ENCODE results near the gene CSPG5. TPM values are rescaled to one million over a fixed set of nuclear protein-coding genes. Genes with fewer than 3 reads are reported as not detected.

CSPG5 gene
- total RNA-seq, 1 donor from 2014 or later: 1.7 TPM

DNA sequence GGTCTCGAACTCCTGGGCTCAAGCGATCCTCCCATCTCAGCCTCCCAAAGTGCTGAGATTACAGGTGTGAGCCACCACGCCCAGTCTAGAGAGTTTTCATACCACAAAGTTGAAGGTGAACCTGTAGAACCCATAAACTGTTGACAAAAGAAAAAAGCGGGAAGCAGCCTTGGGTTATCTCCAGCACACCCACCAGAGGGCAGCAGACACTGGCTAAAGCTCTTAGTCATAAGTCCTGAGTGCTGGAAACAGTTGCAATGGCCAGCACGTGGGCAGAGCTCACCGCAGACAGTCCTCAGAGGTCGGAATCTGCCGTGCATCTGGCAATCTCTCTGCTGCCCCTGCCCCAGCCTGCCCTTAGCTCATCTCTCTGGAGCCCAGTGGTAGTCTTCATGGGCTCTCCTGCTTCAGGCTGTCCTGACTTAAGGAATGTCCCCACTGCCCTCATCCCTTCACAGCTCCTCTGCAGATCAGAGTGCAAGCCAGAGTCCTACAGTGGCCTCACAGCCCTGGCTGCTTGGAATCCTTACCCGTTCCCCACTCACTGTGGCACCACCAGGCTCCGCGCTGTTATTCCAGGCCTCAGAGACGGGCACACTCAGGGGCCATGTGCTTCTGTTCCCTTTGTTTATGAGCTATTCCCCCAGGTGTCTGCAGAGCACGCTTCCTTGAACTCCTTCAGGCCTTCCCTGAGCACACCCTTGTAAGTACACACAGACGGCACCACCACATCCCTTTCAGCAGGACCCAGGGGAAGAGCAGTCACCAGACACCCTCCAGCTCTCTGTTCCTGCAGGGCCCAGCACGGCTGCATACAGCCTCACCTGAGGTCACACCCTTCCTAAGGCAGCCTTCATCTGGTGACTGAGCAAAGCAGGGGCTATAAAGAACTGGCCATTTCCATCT lies 56.3 kb downstream of the CSPG5 start:
- Mint-ChIP-seq H3K27me3 (ENCODE audit: low read depth) (no peaks in the 10 kb centered on the region), H3K36me3 (ENCODE audit: low read depth) (no peaks in the 10 kb centered on the region), H3K27ac (no peak overlapping the region), H3K4me3 (ENCODE audit: low read depth) (no peak overlapping the region), H3K4me1 (ENCODE audit: low read depth) (peaks cover 9% of the 10 kb centered on the region), H3K9me3 (no peaks in the 10 kb centered on the region)
- intact Hi-C loops (cut with micrococcal nuclease): loop anchor here (1.0 to 2.0 kb wide), 2 partner anchors 267 to 468 kb away; no protein-coding TSS in a partner anchor
- DNase-seq (ENCODE audit: low spot score): peak; percentile 71

DNA sequence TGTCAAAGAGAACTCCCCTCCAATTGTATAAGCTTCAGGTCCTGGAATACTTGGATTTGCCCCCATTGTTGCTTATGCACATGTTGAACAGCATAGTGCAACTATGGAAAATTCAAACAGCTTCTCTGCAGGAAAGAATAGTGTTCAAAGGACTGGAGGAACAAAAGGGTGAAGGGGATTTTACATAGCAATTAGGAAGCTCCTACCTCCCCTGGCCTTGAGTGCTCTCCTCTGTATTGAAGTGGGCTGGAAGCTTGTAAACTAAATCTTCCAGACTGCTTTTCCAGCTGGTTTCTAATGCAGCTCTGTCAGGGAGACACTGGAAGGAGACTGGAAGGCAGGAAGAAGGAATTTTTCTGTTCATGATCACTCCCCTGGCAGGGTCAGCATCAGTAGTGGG lies 57.9 kb downstream of the CSPG5 start:
- no peak overlapping the region for H3K4me3 Mint-ChIP-seq (ENCODE audit: low read depth)
- H3K4me1 Mint-ChIP-seq (ENCODE audit: low read depth): peaks cover 9% of the 10 kb centered on the region
- H3K9me3 Mint-ChIP-seq: no peaks in the 10 kb centered on the region
- H3K27ac Mint-ChIP-seq: no peak overlapping the region
- intact Hi-C loops (cut with micrococcal nuclease): no loop called here
- DNase-seq (ENCODE audit: low spot score): no peak
- H3K36me3 Mint-ChIP-seq (ENCODE audit: low read depth): no peaks in the 10 kb centered on the region
- H3K27me3 Mint-ChIP-seq (ENCODE audit: low read depth): peaks cover 3% of the 10 kb centered on the region

GRCh38 chr3:47517937-47518336 lies 60.7 kb downstream of the CSPG5 start:
- Mint-ChIP-seq H3K27me3 (ENCODE audit: low read depth) (peaks cover 4% of the 10 kb centered on the region), H3K27ac (no peak overlapping the region), H3K9me3 (no peaks in the 10 kb centered on the region), H3K4me1 (ENCODE audit: low read depth) (peaks cover 14% of the 10 kb centered on the region), H3K36me3 (ENCODE audit: low read depth) (no peaks in the 10 kb centered on the region), H3K4me3 (ENCODE audit: low read depth) (no peak overlapping the region)
- no peak for DNase-seq (ENCODE audit: low spot score)
- intact Hi-C loops (cut with micrococcal nuclease): no loop called here

- H3K27ac Mint-ChIP-seq: no peak overlapping the region
- H3K27me3 Mint-ChIP-seq (ENCODE audit: low read depth): peaks cover 4% of the 10 kb centered on the region
- no peak for DNase-seq (ENCODE audit: low spot score)
- H3K4me1 Mint-ChIP-seq (ENCODE audit: low read depth): peaks cover 17% of the 10 kb centered on the region
- H3K9me3 Mint-ChIP-seq: no peaks in the 10 kb centered on the region
- no peak overlapping the region for H3K4me3 Mint-ChIP-seq (ENCODE audit: low read depth)
- H3K36me3 Mint-ChIP-seq (ENCODE audit: low read depth): peaks cover 9% of the 10 kb centered on the region
- intact Hi-C loops (cut with micrococcal nuclease): no loop called here
Measured at GRCh38 chr3:47515864-47516319, 62.8 kb downstream of the CSPG5 start.

DNA sequence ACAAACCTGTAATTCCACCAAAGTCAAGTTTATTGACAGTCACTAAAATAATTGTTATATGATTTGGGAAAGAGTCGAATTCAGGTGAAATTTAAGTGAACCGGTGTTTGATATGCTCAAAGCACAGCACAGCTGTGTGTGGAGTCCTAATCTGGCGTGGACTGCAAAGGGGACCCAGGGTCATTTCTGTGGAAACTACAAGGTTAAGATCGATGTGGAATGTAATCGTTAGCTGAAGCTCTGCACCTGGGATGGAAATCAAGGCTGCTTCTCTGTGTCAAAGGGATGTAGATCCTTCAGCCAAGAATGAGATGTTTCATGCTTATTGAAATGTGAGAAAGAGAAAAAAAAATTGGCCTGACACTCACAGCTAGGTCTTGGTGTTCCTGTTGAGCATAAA lies 63.6 kb downstream of the CSPG5 start:
- Mint-ChIP-seq H3K4me1 (ENCODE audit: low read depth) (peaks cover 17% of the 10 kb centered on the region), H3K9me3 (no peaks in the 10 kb centered on the region), H3K27ac (peak overlapping the region; percentile 50), H3K36me3 (ENCODE audit: low read depth) (peaks cover 12% of the 10 kb centered on the region), H3K4me3 (ENCODE audit: low read depth) (peak overlapping the region; percentile 62), H3K27me3 (ENCODE audit: low read depth) (peaks cover 4% of the 10 kb centered on the region)
- intact Hi-C loops (cut with micrococcal nuclease): no loop called here
- no peak for DNase-seq (ENCODE audit: low spot score)

DNA sequence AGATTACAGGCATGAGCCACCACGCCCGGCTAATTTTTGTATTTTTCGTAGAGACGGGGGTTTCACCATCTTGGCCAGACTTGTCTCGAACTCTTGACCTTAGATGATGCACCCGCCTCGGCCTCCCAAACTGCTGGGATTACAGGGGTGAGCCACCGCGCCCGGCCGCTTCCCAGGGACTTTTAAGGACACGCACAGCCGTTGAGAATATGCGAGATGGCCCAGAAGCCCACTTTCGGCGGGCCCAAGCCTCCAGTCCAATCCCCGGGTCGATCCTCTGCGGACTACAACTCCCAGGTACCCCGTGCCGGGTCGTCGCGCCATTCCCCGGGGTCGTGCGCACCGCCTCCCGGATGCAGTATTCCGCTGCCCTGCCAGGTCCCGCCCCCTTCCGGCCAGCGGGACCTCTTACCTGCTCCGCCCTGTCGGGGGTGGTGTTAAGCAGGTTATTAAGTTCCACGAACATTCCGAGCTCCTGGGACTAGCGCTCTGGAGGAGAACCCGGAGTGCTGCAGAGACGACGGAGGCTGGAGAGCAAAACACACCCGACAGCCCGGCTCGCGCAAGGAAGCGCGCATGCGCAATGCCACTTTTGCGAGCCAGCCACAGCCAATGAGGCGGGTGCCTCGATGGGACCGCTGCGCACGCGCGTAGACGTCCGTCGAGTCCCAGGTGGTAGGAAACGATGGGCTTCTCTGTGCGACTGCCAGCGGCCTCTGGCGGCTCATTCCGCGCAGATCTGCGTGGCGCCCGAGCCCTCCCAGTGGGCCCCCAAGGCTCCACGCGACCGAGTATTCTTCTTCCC lies 65.3 kb downstream of the CSPG5 start, which contains the start of gene ELP6:
Gene ELP6 (minus strand): TSS at position 588 of the 805 bp plus-strand sequence. CDS start 122 bp downstream, at position 466.
- Mint-ChIP-seq H3K36me3 (ENCODE audit: low read depth) (peaks cover 20% of the 10 kb centered on the region), H3K4me1 (ENCODE audit: low read depth) (peaks cover 17% of the 10 kb centered on the region), H3K27ac (peak within 1 kb of the TSS; percentile 96), H3K9me3 (no peaks in the 10 kb centered on the region), H3K27me3 (ENCODE audit: low read depth) (peaks cover 4% of the 10 kb centered on the region), H3K4me3 (ENCODE audit: low read depth) (peak within 1 kb of the TSS; percentile 97)
- intact Hi-C loops (cut with micrococcal nuclease): loop anchor here (1.0 to 5.0 kb wide), 6 partner anchors 37 to 290 kb away; partner anchors contain the start of genes DHX30, KIF9, KLHL18 and SMARCC1
- DNase-seq (ENCODE audit: low spot score): peak; percentile 97

- Mint-ChIP-seq H3K4me1 (ENCODE audit: low read depth) (peaks cover 17% of the 10 kb centered on the region), H3K27me3 (ENCODE audit: low read depth) (peaks cover 4% of the 10 kb centered on the region), H3K4me3 (ENCODE audit: low read depth) (peak overlapping the region; percentile 97), H3K36me3 (ENCODE audit: low read depth) (peaks cover 26% of the 10 kb centered on the region), H3K9me3 (no peaks in the 10 kb centered on the region), H3K27ac (peak overlapping the region; percentile 96)
- intact Hi-C loops (cut with micrococcal nuclease): loop anchor here (1.0 to 5.0 kb wide), 6 partner anchors 36 to 291 kb away; partner anchors contain the start of genes DHX30, KIF9, KLHL18 and SMARCC1
- DNase-seq (ENCODE audit: low spot score): peak; percentile 36
Measured at GRCh38 chr3:47512416-47513124, 66.1 kb downstream of the CSPG5 start.

Other genes starting within 250 kb of the CSPG5 start
- gene PTPN23, start 197.8 kb downstream of the CSPG5 start, total RNA-seq: 35.7 and 38.3 TPM in 2 replicates
- 79.6 and 83.9 TPM in 2 replicates for gene SCAP, start 102.9 kb downstream of the CSPG5 start, total RNA-seq
- gene ELP6, start 65.2 kb downstream of the CSPG5 start, total RNA-seq: 44.0 and 46.8 TPM in 2 replicates
- 150 and 166 TPM in 2 replicates for gene SMARCC1, start 203.0 kb upstream of the CSPG5 start, total RNA-seq
- gene DHX30, start 224.3 kb upstream of the CSPG5 start, total RNA-seq: 123 and 126 TPM in 2 replicates

All from activated T-helper 2 cell treated with anti-CD3 and anti-CD28 coated beads, Interferon-gamma antibody, Interleukin-2, Interleukin-4, amounts not matched to agents 10 μg/mL and 5 μg/mL and 100 μg/mL, durations not matched to agents 14 hours and 24 hours and 36 hours (primary cell).